ENCODE data around the gene SLC7A6. TPM values are rescaled to one million over a fixed set of nuclear protein-coding genes. Genes with fewer than 3 reads are reported as not detected.

SLC7A6 gene
- total and polyA plus RNA-seq, 2 donors: 14.0 to 16.9 TPM

- WGBS: 78% methylated on average over 7 of the region's 7 CpGs
- H3K27ac ChIP-seq (ENCODE audit: low read depth): no peak overlapping the region
- H3K4me1 ChIP-seq (ENCODE audit: insufficient read depth): peaks cover 2% of the 10 kb centered on the region
- DNase-seq (ENCODE audit: extremely low spot score): no peak
- H3K36me3 ChIP-seq (ENCODE audit: insufficient read depth): no peaks in the 10 kb centered on the region
- no peak overlapping the region for H3K4me3 ChIP-seq (ENCODE audit: low read depth, low read length)
These were observed 36.6 kb downstream of the SLC7A6 start for GRCh38 chr16:68300734-68301459.

GRCh38 chr16:68306633-68307032, 42.3 kb downstream of the SLC7A6 start:
- WGBS: 91% methylated on average over 3 of the region's 3 CpGs
- no peaks in the 10 kb centered on the region for H3K4me1 ChIP-seq (ENCODE audit: insufficient read depth)
- H3K27ac ChIP-seq (ENCODE audit: low read depth): no peak overlapping the region
- no peaks in the 10 kb centered on the region for H3K36me3 ChIP-seq (ENCODE audit: insufficient read depth)
- DNase-seq (ENCODE audit: extremely low spot score): no peak
- no peak overlapping the region for H3K4me3 ChIP-seq (ENCODE audit: low read depth, low read length)

GRCh38 chr16:68309799-68310198, 45.5 kb downstream of the SLC7A6 start:
- Histone ChIP-seq H3K27ac (ENCODE audit: low read depth) (no peak overlapping the region), H3K4me1 (ENCODE audit: insufficient read depth) (peaks cover 2% of the 10 kb centered on the region), H3K4me3 (ENCODE audit: low read depth, low read length) (peak overlapping the region; percentile 84), H3K36me3 (ENCODE audit: insufficient read depth) (no peaks in the 10 kb centered on the region)
- WGBS: 44% methylated on average over 6 of the region's 6 CpGs
- DNase-seq (ENCODE audit: extremely low spot score): no peak

GRCh38 chr16:68310437-68310773, 46.1 kb downstream of the SLC7A6 start:
- no peak for DNase-seq (ENCODE audit: extremely low spot score)
- H3K36me3 ChIP-seq (ENCODE audit: insufficient read depth): no peaks in the 10 kb centered on the region
- peaks cover 2% of the 10 kb centered on the region for H3K4me1 ChIP-seq (ENCODE audit: insufficient read depth)
- peak overlapping the region; percentile 84 for H3K4me3 ChIP-seq (ENCODE audit: low read depth, low read length)
- WGBS: under 1% methylated on average over 29 of the region's 29 CpGs
- H3K27ac ChIP-seq (ENCODE audit: low read depth): peak overlapping the region; percentile 70

- peak; percentile 65 for DNase-seq (ENCODE audit: extremely low spot score)
- H3K36me3 ChIP-seq (ENCODE audit: insufficient read depth): no peaks in the 10 kb centered on the region
- under 1% methylated on average over 62 of the region's 62 CpGs for WGBS
- peak within 1 kb of the TSS; percentile 70 for H3K27ac ChIP-seq (ENCODE audit: low read depth)
- H3K4me3 ChIP-seq (ENCODE audit: low read depth, low read length): peak within 1 kb of the TSS; percentile 84
- peaks cover 2% of the 10 kb centered on the region for H3K4me1 ChIP-seq (ENCODE audit: insufficient read depth)
These were observed 46.6 kb downstream of the SLC7A6 start, which contains the start of the genes PRMT7 and SLC7A6OS for GRCh38 chr16:68310774-68311511. PRMT7 (plus strand) TSS chr16:68311019; CDS start chr16:68315980, 4,961 bp downstream. SLC7A6OS (minus strand) TSS chr16:68310946; CDS start chr16:68310926, 20 bp downstream.

- WGBS: 80% methylated on average over 4 of the region's 4 CpGs
- H3K4me3 ChIP-seq (ENCODE audit: low read depth, low read length): no peak overlapping the region
- H3K4me1 ChIP-seq (ENCODE audit: insufficient read depth): peaks cover 2% of the 10 kb centered on the region
- no peak overlapping the region for H3K27ac ChIP-seq (ENCODE audit: low read depth)
- H3K36me3 ChIP-seq (ENCODE audit: insufficient read depth): no peaks in the 10 kb centered on the region
- DNase-seq (ENCODE audit: extremely low spot score): no peak
These were observed 48.8 kb downstream of the SLC7A6 start for GRCh38 chr16:68313116-68313515.

- no peaks in the 10 kb centered on the region for H3K4me1 ChIP-seq (ENCODE audit: insufficient read depth)
- peaks cover 2% of the 10 kb centered on the region for H3K36me3 ChIP-seq (ENCODE audit: insufficient read depth)
- H3K27ac ChIP-seq (ENCODE audit: low read depth): no peak overlapping the region
- WGBS: 95% methylated on average over 6 of the region's 6 CpGs
- H3K4me3 ChIP-seq (ENCODE audit: low read depth, low read length): no peak overlapping the region
- no peak for DNase-seq (ENCODE audit: extremely low spot score)
These were observed 55.0 kb downstream of the SLC7A6 start for GRCh38 chr16:68319185-68319908.

- Histone ChIP-seq H3K36me3 (ENCODE audit: insufficient read depth) (no peaks in the 10 kb centered on the region), H3K4me3 (ENCODE audit: low read depth, low read length) (no peak overlapping the region), H3K27ac (ENCODE audit: low read depth) (no peak overlapping the region), H3K4me1 (ENCODE audit: insufficient read depth) (no peaks in the 10 kb centered on the region)
- 96% methylated on average over 5 of the region's 5 CpGs for WGBS
- no peak for DNase-seq (ENCODE audit: extremely low spot score)
These were observed 60.0 kb downstream of the SLC7A6 start for GRCh38 chr16:68324336-68324735.

- H3K4me1 ChIP-seq (ENCODE audit: insufficient read depth): no peaks in the 10 kb centered on the region
- no peaks in the 10 kb centered on the region for H3K36me3 ChIP-seq (ENCODE audit: insufficient read depth)
- H3K27ac ChIP-seq (ENCODE audit: low read depth): no peak overlapping the region
- no peak overlapping the region for H3K4me3 ChIP-seq (ENCODE audit: low read depth, low read length)
- 90% methylated on average over 8 of the region's 8 CpGs for WGBS
- no peak for DNase-seq (ENCODE audit: extremely low spot score)
These were observed 60.5 kb downstream of the SLC7A6 start for GRCh38 chr16:68324780-68325357.

GRCh38 chr16:68328151-68328859, 64.0 kb downstream of the SLC7A6 start:
- WGBS: 28% methylated on average over 13 of the region's 13 CpGs

GRCh38 chr16:68328860-68329390, 64.6 kb downstream of the SLC7A6 start:
- Histone ChIP-seq H3K4me3 (ENCODE audit: low read depth, low read length) (no peak overlapping the region), H3K27ac (ENCODE audit: low read depth) (no peak overlapping the region), H3K4me1 (ENCODE audit: insufficient read depth) (no peaks in the 10 kb centered on the region), H3K36me3 (ENCODE audit: insufficient read depth) (no peaks in the 10 kb centered on the region)
- 42% methylated on average over 3 of the region's 3 CpGs for WGBS
- no peak for DNase-seq (ENCODE audit: extremely low spot score)

More at GRCh38 chr16:68328151-68328859, 64.0 kb downstream of the SLC7A6 start:
- H3K27ac ChIP-seq (ENCODE audit: low read depth): no peak overlapping the region
- H3K4me1 ChIP-seq (ENCODE audit: insufficient read depth): no peaks in the 10 kb centered on the region
- H3K4me3 ChIP-seq (ENCODE audit: low read depth, low read length): no peak overlapping the region
- peak; percentile 59 for DNase-seq (ENCODE audit: extremely low spot score)
- H3K36me3 ChIP-seq (ENCODE audit: insufficient read depth): no peaks in the 10 kb centered on the region

GRCh38 chr16:68331879-68332410, 67.6 kb downstream of the SLC7A6 start:
- H3K4me1 ChIP-seq (ENCODE audit: insufficient read depth): no peaks in the 10 kb centered on the region
- DNase-seq (ENCODE audit: extremely low spot score): no peak
- H3K36me3 ChIP-seq (ENCODE audit: insufficient read depth): no peaks in the 10 kb centered on the region
- WGBS: 42% methylated on average over 4 of the region's 4 CpGs
- no peak overlapping the region for H3K4me3 ChIP-seq (ENCODE audit: low read depth, low read length)
- peak overlapping the region; percentile 48 for H3K27ac ChIP-seq (ENCODE audit: low read depth)

All from urinary bladder (tissue), 4 donors.